ENCODE results near the gene GRID1.
A peak's percentile ranks its signal among the peaks of the same experiment; 100 is the strongest.
"Not testable (repeated sequence)": the region's sequence is repeated elsewhere in the genome, so short reads cannot be mapped to it uniquely, and the experiment has no call there.

GRID1 gene

DNA sequence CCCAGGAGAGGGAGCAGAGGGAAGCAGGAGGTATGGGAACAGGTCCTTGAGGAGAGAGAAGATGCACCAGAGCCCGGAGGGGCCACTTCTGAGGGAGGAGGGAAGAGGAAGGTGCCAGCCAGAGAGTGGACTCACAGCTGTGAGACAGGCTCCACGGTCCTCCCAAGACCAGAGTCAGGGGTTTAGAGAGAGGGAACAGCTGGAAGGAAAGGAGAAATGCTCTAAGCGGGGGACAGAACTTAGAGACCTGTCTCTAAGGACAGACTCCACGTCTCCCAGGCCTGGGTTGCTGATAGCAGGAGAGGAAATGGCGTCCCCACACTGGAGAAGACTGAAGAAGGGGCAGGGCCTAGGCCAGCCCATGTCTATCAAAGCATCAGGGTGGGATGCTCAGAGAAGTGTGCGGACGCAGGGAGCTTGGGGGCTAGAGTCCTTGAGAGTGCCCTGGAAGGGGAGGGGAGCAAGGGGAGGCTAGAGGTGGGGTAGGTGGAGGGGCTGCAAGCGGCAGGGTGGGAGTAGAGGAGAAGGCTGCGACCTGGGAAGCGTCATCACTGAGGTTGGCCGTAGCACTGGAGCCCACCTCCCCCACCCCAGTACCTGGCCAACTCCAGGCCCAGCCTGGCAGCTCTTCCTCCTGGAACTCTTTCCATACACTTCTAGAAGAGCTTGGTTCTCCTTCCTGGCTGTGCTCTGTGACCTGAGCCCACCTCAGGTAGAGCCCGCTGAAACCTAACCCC lies 25.6 kb upstream of the GRID1 start:
- no peak for DNase-seq (ENCODE audit: low read depth in 2 of 2)
- no peak overlapping the region for H3K4me3 ChIP-seq (replicated peaks in 1 of 2; ENCODE audit: low read depth in 2 of 2, low read length in 2 of 2)
- TF ChIP-seq, protein P1, sequence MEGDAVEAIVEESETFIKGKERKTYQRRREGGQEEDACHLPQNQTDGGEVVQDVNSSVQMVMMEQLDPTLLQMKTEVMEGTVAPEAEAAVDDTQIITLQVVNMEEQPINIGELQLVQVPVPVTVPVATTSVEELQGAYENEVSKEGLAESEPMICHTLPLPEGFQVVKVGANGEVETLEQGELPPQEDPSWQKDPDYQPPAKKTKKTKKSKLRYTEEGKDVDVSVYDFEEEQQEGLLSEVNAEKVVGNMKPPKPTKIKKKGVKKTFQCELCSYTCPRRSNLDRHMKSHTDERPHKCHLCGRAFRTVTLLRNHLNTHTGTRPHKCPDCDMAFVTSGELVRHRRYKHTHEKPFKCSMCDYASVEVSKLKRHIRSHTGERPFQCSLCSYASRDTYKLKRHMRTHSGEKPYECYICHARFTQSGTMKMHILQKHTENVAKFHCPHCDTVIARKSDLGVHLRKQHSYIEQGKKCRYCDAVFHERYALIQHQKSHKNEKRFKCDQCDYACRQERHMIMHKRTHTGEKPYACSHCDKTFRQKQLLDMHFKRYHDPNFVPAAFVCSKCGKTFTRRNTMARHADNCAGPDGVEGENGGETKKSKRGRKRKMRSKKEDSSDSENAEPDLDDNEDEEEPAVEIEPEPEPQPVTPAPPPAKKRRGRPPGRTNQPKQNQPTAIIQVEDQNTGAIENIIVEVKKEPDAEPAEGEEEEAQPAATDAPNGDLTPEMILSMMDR (IDR thresholded peaks at IDR 0.05; ENCODE audit: low read depth, low read length) = no peak

DNA sequence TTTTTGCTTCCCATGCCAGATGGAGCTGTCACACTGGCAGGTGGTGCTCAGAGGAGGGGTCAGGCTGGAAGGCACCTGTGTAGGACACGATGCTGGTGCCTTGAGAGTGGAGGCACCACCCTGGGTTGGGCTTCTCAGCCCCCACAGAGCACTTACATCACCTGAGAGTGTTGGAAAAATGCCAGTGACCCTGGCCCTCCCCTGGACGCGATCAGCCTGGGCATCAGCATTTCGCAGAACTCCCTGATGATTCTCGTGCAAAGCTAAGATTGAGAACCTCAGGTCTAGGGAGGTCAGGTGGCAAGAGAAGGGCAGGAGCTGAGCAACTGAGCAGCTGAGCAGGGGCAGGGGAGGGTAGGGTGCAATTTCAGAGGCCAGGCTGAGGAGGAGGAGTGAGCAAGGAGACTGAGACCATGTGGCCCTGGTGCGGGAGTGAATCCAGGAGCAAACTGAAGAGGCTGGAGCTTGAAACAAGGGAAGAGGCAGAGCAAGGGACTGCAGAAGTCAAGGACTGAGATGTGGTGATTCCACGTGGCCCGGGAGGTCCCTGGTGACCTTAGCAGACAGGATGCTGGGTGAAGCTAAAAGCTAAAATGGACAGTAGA lies 24.7 kb upstream of the GRID1 start:
- no peak overlapping the region for H3K4me3 ChIP-seq (replicated peaks in 1 of 2; ENCODE audit: low read depth in 2 of 2, low read length in 2 of 2)
- no peak for DNase-seq (ENCODE audit: low read depth in 2 of 2)
- TF ChIP-seq, protein P1 (IDR thresholded peaks at IDR 0.05; ENCODE audit: low read depth, low read length) = no peak

DNA sequence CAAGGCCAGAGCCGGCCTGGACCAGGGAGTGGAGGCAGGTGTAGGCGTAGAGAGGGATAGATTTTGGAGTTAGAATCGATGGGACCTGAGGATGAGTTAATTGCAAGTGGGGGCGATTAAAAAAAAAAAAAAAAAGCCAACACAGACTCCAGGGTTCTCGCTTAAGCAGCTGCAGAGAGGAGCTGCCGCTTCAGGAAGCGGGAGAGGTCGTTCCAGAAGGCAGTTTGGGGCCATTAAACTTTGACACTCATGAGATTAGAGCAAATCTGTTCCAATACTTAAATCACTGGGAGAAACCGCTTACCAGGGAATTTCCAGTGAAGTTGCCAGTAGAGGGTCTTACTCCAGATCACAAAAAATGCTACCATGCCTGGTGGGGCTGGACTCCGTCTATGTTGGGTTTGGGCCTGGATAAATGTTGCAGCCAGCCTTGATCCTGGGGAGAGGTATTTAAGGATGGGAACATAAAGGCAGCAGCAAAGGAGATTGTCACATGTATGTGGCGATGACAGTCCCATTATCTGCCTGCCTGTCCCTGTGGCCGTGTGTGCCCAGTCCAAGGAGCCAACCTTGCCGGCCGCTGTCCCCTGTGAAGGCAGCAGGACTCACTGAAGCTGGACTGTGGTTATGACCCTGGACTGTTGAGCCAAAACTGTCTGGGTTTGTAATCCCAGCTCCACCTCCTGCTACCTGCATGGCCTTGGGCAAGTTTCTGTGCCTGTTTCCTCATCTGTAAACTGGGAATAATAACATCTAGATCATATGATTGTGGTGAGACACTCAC lies 23.9 kb upstream of the GRID1 start:
- no peak for DNase-seq (ENCODE audit: low read depth in 2 of 2)
- no peak overlapping the region for H3K4me3 ChIP-seq (replicated peaks in 1 of 2; ENCODE audit: low read depth in 2 of 2, low read length in 2 of 2)
- TF ChIP-seq, protein P1 (IDR thresholded peaks at IDR 0.05; ENCODE audit: low read depth, low read length) = no peak

DNA sequence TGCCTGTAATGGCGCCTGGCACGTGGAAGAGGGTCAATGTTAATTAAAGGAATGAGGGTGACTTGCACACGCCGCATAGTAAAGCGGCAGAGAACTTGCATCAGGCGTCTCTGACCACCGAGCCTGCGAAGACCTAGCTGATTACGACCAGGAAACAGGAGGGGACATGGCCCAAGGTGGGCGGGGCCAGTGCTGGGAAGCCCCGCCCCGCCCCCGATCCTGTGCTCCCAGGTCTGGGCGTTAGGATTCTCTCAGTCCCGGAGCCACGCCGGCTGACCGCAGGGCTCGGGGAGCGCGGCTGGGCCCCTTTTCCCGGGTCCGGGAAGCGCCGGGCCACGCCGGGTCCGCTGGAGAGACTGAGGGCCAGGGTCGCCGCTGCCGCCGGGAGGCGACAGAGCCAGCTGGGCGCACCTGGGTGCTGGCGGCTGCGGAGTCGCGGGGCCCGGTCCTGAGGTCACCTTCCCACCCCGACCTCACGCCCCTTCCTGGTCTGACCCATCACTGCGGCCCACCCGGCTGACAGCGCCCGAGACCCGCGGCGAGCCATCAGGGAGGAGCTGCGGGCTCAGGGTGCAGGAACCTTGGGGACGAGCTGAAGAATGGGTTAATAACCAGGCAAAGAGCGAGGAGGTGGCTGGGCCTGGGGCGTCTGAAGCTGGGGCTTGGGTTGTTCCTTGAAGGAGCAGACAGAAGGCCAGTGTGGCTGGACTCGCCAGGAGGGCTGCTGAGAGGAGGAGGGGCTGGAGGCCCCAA lies 23.0 kb upstream of the GRID1 start:
- TF ChIP-seq, protein P1 (IDR thresholded peaks at IDR 0.05; ENCODE audit: low read depth, low read length) = no peak
- DNase-seq (ENCODE audit: low read depth in 2 of 2) = peak in 1 of 2 donors; percentile 49
- H3K4me3 ChIP-seq (replicated peaks in 1 of 2; ENCODE audit: low read depth in 2 of 2, low read length in 2 of 2) = peak overlapping the region in 1 of 2 donors; percentile 18

DNA sequence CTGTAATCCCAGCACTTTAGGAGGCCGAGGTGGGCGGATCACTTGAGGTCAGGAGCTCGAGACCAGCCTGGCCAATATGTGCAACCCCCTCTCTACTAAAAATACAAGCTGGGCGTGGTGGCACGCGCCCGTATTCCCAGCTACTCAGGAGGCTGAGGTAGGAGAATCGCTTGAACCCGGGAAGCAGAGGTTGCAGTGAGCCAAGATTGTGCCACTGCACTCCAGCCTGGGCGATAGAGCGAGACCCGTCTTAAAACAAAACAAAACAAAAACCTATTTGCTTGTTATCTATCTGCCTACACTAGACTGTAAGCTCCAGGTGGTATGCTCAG lies 22.5 kb upstream of the GRID1 start:
- not testable (repeated sequence) for DNase-seq (ENCODE audit: low read depth in 2 of 2)
- peak overlapping the region in 1 of 2 donors; percentile 18 for H3K4me3 ChIP-seq (replicated peaks in 1 of 2; ENCODE audit: low read depth in 2 of 2, low read length in 2 of 2)

DNA sequence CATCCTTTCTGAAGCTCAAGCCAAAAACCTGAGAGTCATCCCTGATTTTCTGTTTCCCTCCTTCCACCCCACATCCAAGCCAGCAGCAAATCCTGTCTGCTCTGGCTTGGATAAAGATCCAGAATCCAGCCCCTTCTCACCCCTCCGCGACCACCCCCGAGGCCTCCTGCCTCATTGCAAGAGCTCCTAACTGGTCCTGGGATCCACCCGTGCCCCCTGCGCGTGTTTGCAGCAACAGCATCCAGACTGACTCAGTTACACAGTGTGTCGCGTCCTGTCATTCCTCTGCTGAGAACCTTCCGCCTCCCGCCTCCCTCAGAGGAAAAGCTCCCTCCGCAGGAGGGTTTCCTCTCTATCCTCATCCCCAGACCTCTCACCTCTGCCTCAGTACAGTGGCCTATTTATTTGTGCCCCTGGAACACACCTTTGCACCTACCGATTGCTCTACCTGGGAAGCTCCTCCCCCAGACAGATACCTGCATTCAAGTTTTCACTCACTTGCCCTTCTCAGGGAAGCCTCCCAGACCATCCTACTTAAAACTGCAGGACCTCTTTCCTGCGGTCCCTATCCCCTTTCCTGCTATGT lies 21.6 kb upstream of the GRID1 start:
- TF ChIP-seq, protein P1 (IDR thresholded peaks at IDR 0.05; ENCODE audit: low read depth, low read length) = no peak
- DNase-seq (ENCODE audit: low read depth in 2 of 2) = no peak
- H3K4me3 ChIP-seq (replicated peaks in 1 of 2; ENCODE audit: low read depth in 2 of 2, low read length in 2 of 2) = no peak overlapping the region
